EL (cell line): ENCODE measurements around the gene ALDOB.

Experiments used
- DNase-seq: peaks from one replicate; pipeline ENCODE4 v3.0.0-alpha.2; 2016

Gene ALDOB

DNA sequence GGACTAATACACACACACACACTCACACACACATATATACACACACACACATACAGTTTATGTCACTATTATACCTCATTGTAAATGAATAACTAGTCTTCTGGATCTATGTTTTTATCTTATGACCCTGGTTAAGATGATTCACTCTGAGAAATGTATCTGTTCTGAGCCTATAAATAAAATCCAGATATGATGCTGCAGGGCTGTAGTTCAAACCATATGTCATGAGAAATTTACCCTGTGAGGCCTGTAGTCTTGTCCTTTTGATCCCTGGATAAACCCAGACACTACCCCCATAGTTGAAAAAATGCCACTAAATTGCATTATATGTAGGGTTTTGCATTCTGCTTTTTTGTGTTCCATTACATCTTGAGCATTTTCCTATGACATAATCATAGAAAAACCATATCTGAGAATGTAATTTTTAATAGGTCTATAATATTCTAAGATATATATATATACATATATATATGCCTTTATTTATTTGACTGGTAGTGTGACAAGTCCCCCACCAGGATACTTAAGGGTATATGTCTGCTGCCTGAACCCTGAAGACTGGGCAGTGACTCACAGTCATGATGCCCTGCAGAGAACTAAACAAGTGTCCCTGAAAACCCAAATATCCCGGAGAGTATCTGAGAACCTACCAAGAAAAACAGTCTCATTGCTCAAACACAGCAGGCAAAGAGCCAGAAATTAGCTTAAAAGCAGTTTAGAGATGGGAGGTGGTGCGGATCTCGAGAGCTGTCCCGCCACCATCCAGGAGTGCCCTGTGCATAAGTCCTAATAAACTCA is 18.4 kb upstream of the ALDOB start:
- DNase-seq: peak; percentile 19

DNA sequence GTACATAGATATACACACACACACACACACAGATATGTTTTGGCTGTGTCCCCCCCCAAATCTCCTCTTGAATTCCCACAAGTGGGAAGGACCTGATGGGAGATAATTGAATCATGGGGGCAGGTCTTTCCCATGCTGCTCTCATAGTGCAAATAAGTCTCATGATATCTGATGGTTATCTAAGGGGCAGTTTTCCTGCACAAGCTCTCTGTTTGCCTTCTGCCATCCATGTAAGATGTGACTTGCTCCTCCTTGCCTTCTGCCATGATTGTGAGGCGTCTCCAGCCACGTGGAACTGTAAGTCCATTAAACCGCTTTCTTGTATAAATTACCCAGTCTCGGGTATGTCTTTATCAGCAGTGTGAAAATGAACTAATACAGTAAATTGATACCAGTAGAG is 15.9 kb upstream of the ALDOB start:
- no peak for DNase-seq

DNA sequence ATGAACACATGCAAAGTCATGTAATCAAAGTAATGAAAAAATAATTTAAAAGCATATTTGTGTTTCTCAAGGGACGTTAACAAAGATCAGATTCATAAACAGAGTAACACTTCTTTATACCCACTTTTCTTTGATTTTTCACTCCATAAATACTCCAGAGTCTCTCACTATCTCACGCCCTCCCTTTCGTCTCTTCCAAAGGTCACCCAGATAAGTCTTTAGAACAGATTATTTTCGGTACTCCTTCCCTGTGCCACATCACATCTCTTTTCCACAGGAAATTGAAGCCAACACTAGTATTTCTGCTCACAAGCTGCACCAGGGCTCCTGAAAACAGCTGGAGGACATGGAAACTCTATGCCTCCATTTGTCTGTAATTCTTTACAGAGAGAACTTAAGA is 15.4 kb upstream of the ALDOB start:
- DNase-seq: no peak

DNA sequence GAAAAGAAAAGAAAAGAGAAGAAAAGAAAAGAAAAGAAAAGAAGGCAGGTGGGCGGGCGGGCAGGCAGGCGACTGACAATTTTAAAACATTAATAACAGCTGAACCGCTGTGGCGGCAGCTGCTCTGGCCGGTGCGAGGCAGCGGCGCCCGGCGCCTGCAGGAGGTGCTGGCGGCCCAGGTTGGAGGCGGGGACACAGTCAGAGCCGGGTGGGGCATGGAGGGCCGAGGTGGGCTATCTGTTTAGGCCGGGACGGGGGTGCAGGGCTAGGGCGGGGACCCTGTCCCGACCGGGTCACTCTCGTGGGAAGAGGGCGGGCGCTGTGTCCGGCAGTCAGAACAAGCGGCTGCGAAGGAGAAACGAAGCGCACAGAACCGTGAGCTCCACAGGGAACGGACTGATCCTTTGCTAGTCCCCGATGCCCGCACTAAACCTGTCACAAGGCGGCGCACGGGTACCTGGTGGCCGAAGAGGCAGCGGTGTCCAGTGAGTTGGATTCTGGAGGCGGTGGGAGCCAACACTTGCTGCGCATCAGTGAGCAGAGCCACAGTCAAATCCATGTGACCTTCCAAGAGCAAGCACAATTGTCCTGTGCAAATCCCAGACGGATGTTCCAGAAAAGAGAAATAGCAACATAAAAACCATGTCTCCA is 13.6 kb upstream of the ALDOB start:
- DNase-seq: peak; percentile 80

DNA sequence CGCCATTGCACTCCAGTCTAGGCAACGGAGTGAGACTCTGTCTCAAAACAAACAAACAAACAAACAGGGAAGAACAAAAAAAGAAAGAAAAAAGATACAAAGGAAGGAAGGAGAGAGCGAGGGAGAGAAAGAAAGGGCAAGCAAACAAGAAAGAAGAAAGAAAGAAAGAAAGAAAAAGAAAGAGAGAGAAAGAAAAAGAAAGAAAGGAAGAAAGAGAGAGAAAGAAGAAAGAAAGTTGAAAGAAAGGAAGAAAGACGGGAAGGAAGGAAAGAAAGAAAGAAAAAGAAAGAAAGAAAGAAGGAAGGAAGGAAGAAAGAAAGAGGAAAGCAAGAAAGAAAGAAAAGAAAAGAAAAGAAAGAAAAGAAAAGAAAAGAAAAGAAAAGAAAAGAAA is 13.1 kb upstream of the ALDOB start:
- no peak for DNase-seq

DNA sequence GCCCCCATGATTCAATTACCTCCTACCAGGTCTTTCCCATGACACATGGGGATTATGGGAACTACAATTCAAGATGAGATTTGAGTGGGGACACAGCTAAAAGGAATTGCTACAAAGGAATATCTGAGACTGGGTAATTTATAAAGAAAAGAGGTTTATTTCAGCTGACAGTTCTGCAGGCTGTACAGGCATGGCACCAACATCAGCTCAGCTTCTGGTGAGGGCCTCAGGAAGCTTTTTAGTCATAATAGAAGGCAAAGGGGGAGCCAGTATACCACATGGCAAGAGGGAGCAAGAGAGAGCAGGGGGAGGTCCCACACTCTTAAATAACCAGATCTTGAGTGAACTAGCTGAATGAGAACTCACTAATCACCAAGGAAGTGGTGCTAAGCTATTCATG is 11.2 kb upstream of the ALDOB start:
- DNase-seq: no peak

DNA sequence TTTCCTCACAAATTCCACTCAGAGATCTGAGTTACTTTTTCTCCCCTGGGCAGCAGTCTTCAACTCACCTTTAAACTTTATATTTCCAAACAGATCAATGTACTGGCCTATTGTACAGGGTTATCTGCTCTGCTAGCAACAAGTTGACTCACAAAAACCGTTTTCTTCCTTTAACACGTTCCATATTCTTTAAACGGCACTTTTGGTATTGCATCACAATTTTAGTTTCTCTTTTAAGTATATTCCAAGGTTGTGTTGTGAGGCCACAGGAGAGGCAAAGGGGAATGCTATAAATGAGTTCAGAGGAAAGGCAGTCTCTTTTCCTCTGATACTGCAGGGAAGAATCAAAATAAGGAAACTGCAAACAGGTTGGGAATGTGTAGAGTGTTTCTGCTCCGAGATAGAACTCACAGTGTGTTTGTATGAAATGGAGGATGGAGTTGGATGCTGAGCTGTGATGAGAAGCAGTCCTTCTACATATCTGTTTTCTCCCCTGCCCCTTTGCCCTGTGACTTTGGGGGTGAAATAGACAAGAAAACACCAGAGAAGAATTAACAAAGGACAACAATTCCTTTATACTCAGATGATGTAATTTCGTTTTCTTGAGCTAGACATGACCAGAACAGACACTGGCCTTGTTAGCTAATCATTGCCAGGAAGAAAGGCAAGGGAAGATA is 9.9 kb upstream of the ALDOB start:
- DNase-seq: peak; percentile 34

DNA sequence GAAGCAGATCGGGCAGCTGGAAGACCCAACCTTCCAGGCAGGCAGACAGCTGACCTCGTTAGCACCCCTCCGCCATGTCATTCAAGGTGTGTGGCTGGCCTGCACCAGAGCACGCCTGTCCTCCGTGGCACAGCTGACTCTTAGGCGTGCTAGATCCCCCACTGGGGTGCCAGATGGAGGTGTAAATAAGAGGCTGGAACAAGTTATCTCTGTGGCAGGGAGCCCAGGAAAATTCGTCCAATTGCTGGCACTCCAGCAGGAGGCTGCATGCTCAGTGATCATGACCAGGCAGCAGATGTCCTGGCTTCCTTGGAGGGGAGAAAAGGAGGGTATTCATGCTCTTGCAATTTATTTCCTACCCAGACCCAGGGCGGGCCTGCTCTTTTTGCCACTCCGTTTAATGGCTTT is 7.8 kb upstream of the ALDOB start:
- no peak for DNase-seq

DNA sequence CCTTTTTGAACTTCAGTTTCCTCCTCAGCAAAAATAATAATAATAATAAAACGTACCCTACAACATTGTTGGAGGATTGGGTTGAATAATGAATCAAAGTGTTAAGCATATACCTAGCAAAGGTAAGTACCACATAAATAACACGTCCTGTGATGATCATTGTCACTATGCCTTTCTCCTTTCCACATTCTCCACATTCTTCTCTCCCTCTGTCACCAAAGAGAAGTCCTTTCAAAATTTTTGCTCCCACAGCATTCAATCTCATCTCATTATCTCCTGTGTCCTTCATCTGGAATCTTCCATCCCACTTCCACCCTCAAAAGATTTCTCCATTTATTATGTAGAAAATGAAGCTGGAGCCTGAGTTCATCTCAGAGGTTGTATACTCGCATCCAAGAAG is 7.2 kb upstream of the ALDOB start:
- DNase-seq: no peak

DNA sequence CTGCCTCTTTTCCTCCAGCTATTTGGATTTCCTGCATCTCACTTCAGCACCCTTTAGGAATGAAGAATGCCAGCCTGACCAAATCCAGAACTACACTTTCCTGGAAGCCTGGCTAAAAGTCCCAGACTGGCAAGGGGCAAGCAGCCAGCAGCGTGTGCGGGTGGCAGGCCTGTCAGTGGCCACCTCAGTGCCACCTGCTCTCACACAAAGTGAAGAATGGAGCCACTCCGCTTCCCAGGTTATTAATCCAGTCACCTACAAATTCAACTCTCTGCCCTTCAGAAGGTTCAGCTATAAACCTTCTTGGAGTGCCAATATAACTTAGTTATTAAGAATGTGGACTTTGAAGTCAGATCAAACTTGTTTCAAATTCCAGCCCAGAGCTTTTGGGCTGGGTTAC is 6.7 kb upstream of the ALDOB start:
- no peak for DNase-seq

DNA sequence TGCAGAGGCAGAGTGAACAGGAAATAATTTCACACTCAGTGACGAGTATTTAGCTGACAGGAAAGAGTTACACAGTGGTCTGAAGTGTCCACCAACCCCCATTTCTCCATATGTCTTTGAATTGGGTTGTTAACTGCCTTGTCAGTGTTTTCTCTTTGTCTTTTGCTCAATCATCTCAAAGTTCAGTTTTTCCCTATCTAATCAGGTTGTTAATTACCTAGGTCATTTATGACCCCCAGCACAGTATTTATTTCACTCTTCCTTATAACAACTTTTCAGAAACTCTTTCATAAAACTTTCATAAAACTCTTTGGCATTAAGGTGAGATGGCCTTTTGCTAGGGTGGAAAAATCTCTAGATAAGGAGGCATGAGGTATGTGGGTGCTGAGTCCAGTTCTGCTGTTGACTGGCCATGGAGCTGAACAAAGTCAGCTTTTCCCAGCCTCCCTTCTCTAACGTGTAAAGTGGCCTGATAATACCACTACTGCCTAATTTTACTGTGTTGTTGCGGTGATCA is 5.2 kb upstream of the ALDOB start:
- DNase-seq: no peak

DNA sequence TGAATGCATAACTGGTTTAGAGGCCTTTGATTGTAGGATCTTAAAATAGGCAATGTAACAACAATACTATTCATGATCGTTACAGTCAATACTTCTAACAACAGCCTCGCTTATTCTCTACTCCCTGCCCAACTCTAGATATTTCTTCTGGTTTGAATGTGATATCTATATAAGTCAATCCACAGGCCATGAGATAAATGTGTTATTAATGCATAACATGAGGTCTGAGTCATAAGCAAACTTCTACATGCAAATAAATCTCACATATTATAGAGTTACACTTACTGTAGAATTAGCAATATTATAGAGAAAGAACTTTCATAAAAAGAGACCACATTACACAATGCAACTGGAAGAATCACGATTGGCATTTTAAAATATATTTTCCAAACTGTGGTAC is 2.9 kb upstream of the ALDOB start:
- no peak for DNase-seq

DNA sequence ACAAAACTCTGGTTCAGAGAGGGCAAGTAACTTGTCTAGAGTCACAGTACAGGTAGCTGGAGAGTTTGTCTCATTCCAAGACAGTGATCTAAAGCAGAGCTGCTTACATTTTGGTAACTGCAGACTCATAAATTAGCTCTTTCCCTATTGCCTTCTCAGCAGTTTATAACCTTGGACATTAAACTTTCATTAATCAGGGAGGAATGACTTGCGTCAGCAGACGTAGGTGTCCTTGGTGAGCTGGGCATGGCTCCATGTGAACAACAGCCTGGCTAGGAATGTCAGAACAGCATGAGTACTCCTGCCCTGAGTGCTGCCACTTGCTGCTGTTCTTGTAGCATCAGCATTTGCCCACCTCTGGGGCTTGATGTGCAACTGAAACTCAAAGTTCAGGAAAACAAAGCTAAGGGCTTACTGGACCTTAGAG is 2.2 kb upstream of the ALDOB start:
- no peak for DNase-seq

DNA sequence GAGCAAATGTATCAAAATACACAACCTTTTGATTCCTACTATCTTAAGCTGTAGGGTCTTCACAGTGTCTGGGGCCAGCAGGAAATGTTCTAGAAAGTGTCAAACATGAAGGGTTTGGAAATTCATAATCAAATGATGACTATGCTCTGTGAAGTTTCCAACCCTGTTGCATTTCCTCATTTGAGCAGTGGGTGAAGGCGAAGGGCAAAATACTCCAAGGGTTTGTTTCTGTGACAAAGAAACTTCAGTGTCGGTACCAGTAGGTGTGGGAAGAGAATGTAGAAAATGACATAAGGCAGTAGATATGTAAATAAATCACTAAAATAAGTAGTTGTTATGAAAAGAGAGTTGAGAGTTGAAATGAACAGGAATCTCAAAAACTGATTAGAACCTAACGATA is 576 bp downstream of the ALDOB start:
- no peak for DNase-seq

DNA sequence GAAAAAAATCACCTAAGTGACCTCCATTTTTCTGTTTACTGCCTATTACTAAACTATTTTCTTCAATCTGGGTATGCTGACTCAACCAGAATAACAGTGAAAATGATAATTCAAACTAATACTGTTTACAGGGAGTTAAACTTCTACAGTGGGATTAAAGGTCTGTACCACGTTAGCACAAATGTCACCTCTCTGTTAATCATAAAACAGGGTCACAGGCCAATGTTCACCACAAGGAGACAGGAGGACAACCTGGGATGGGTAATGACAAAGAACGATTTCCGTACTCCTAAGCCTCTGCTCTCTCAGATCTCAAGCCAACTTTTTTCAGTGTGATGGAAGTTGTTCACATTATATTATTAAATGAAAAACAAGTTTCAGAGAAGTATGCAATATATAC is 2.3 kb downstream of the ALDOB start:
- no peak for DNase-seq

DNA sequence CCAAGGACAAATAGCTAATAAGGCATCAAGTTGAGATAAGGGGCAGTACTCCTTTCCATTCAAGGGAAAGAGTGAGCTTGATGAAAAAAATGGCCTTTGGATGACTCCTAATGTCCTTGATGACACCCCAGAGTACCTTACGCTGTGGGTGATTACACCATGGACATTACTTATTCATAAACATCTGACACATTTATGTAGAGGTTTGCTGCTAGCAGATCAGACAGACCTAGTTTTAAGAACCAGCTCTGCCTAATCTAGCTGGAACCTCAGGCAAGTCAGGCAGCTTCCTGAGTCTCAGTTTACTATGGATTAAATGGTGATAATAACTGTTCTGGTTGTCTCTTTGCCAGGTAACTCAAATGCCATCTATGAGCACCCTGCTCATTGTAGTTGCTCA is 2.8 kb downstream of the ALDOB start:
- no peak for DNase-seq

DNA sequence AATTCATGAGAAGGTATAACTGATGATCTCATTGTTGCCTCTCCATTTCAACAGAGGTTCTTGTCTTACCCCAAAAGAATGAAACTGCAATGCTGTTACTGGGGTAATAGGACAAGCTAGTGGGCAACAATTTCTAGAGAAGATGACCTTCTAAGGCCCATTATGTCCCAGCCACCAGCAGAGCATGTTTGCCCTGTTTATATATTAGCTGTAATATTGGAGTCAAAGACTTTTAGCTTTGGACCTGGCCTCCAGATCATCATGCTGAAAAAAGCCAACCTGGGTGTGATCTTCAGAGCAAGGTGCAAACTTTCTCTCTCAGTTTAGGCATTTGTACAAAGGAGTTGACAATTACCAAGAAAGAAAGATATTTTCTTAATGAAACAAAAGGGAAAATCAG is 3.4 kb downstream of the ALDOB start:
- DNase-seq: no peak

DNA sequence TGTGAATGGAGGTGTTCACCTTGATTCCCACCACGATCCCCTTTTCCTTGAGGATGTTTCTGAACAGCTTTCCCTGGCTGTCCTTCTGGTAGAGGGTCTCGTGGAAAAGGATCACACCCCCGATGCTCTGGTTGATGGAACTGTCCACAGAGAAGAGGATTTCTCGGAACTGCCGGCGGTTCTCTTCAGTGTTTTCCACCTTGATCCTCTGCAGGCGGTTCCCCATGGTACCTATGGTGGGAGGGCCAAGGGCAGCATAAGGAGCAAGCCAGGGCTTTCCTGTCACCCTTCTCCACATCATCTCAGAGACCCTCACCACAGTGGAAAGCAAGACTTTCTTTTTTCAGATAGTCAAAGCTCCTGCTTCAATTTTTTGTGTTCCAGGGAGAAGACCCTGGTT is 5.8 kb downstream of the ALDOB start:
- DNase-seq: no peak

DNA sequence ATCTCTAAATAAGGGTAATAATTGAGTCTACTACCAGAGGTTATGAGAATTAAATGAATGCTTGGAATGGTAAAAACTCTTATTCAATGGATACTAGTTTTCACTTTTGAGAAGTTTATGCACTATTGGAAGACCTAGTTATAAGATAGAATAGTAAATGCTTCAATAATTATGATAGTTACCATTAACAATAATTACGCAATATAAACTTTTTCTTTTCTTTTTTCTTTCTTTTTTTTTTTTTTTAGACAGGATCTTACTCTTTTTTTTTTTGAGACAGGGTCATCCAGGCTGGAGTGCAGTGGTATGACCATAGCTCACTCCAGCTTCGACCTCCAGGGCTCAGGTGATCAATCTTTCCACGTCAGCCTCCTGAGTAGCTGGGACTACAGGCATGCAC is 6.7 kb downstream of the ALDOB start:
- no peak for DNase-seq

DNA sequence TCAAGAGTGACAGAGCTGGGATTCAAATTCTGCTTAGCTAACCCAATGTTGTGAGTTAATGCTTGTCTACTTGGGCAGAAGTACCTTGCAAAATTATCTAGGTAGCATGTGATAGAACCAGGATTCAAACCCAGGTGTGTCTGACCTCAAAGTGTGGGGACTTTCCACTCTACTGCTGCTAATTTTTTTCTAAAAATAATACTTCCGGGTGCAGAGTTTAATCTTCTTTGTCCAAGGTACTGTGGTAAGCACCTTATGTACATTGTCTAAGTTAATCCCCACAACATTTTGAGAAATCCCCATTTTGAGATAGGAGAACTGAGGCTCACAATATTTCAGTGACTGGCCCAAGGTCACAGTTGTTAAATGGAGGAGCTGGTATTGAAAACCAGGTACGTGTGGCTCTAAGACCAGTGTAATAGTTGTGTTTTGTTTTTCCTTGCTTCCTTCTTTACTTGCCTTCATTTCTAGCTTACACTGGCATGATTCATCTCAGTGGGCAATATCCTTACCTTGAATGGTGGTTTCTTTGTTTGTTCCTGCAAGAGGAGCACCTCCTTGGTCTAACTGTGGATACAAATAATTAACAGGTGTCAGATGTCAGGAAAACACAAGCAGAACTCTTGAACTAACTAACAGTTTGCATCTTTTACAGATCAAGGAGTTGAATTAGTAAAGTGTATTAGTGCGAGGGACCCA is 7.5 kb downstream of the ALDOB start:
- no peak for DNase-seq

DNA sequence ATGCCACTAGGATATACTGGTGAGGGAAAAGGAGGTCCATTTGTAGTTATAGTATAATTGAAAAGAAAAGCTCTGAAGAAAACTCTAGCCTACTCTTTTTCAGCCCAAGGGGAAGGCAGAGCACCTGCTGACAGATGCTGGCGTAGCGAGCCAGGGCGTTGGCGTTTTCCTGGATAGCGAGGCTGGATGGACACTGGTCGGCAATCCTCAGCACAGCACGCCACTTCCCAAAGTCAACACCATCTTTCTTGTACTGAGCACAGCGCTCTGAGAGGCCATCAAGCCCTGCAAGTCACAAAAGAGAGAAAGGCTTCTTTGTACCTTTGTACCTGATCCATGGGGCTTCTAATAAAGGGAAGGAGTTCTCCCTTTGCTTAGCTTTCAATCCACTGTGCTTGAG is 8.2 kb downstream of the ALDOB start:
- DNase-seq: no peak

DNA sequence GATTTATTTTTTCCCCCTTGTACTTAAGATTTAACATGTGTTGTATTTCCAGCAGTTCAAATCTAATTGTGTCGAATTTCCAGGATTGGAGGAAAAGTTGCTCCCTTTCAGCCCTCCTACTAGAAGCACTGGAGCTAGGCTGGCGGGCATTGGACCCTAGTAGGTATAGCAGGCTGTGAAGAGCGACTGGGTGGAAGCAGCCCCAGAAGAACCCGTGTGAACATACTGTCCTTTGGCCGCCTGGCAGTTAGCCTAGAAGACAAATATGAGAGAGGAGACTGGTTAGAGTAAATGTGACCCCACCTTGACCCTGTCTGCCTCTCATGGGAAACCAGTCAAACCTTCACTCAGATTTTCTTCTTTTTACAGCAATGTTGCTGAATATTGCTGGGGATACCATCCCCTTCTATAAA is 13.9 kb downstream of the ALDOB start:
- DNase-seq: no peak

DNA sequence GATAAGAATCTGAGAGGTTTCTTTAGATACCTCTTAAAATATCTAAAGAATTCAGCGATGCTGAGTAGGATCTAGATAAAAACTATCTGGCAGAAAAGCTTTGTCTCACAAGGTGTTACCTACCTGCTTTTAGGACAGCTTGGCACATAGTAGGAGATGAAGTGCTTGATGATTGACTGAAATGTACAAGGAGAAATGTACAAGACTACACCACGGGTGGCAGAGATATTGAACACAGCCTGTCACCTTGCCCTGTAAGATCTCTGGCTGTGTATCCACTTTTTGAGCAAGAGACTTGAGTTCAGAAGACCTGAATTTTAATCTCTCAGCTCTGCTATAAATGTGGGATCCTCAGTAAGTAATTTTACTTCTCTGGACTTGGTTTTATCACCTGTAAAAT is 15.7 kb downstream of the ALDOB start:
- DNase-seq: no peak
